T1000 (cell line): ENCODE data around the gene GOLGA8J.
"Not testable (repeated sequence)": the region's sequence is repeated elsewhere in the genome, so short reads cannot be mapped to it uniquely, and the experiment has no call there.

Experiments
- DNase-seq: peaks from one replicate; lab custom pipeline; 2025; ENCODE audit warnings: mixed read lengths; lab: John Stamatoyannopoulos, UW

GOLGA8J gene

DNA sequence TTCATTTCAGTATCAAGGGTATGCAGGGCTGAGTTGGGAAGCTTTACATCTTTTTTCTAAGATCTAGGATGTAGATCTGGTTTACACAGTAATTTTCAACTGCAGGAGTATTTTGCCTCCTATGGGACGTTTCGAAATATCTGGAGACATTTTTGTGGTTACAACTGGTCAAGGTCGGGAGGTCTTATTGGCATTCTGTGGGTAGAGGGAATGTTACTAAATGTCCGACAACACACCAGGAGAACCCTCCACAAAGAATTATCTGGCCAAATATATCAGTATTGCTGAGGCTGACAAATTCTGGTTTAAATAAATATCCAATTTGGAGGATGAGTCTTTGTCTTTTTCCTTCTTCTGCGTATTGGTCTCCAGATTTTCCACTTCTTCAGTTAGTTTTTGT, 1.9 kb upstream of the GOLGA8J start:
- not testable (repeated sequence) for DNase-seq

DNA sequence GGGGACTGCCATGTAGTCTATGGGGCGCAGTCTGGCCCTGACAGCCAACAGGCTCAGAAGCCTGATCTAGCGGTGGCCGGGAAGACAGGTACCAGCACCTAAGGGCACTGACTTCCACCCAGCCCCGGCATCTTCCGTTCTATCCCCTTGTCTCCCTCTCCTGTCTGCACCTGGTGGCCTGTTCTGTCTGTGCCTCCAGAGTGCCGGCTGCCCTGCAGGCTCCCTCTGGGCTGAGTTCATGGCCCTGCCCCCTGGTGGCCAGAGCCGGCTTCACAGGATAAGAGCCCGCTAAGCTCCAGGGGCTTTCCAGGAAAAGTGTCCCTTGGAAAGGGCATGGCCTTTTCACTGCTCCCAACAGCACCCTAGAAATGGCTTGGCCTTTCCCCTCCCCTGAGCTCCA, 15.1 kb downstream of the GOLGA8J start:
- not testable (repeated sequence) for DNase-seq

DNA sequence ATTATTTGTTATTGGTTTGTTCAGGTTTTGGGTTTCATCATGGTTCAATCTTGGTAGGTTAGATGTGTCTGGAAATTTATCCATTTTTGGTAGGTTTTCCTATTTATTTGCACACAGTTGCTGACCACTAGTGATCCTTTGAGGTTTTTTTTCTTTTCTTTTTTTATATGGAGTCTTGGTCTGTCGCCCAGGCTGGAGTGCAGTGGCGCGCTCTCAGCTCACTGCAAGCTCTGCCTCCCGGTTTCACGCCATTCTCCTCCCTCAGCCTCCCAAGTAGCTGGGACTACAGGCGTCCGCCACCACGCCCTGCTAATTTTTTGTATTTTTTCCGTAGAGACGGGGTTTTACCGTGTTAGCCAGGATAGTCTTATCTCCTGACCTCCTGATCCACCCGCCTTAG, 20.1 kb downstream of the GOLGA8J start:
- not testable (repeated sequence) for DNase-seq

DNA sequence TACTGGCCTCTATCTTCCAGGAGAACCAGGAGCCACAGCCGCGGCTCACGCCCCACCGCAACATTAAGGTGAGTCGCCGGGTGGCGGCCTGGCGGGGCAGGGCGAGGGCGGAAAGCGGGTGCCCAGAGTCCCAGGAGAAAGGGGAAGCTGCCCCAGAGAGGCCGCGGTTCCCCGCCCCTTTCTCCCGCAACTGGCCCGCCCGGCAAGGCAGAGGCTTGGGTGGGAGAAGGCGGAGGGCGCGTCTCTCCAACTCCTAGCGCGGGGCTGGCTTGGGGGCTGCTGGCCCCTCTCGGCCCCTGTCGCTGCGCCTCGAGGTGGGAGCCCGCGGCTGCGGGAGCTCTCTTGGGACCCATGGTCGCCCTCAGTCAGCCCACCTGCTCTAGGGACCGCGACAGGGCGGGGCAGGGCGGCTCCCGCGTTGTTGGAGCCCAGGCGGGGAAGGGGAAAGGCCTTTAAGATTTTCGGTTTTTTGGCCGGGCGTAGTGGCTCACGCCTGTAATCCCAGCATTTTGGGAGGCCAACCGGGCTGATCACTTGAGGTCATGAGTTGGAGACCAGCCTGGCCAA, 21.3 kb downstream of the GOLGA8J start:
- not testable (repeated sequence) for DNase-seq

DNA sequence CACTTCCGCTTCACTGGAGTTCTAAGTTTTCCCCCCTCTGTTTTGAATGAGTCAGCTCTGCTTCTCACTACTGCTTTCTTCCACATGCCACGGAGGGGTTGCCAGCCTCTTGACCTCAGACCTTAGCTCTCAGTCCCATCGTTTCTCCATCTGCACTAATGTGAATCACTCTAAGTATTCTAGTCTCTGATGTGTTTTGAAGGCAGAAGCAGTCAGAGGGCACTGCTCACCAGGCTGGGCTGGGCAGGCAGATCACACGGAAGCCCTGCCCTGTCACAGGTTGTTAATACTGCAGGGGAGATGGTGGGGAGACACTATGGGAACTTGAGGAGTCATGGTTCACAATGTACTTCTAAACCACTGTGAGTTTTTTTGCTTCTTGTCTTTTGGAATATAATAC, 27.8 kb downstream of the GOLGA8J start:
- DNase-seq, result not testable (repeated sequence)

DNA sequence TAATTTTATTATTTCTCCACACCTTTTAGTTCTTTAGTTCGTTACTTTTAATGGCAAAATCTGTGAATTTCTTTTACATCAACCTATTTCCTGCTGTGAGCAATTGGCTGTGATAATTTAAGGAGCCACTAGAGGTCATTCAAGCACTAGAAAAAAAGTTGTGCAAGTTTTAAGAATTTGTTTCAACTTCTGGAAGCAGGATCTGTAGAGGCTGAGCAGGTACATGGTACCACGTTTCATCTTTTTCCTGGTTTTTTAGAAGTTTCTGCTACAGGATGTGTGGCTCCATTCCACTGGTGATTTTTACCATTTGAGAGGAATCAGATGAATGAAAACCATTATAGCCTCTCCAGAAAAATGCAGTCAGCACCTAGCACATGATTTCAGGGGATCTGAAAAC, 47.3 kb downstream of the GOLGA8J start:
- DNase-seq, result not testable (repeated sequence)

DNA sequence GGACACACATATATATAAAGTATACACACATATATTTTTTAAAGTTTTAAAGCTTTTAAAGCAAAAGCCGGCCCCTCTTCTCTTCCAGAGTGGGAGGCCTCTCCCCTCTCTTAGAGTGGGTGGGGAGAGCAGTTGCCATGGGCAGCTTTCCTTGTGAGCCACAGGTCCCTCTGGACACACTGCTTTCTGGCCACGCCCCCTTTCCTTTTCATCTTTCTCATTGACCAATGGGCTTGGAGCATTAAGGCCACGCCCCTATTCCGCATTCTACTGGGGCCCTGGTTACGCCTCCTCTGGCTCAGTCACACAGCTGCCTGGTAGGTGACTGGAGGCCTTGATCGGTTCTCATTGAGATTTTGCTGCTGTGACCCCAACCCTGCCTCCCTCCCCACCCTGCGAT, 52.0 kb downstream of the GOLGA8J start, which contains the start of gene GOLGA8T:
Gene GOLGA8T, plus strand, starts transcription at position 301 of the 400 bp plus-strand sequence. Its CDS starts 98 bp downstream, at position 399.
- DNase-seq, result not testable (repeated sequence)
